ENCODE results near the gene BAZ1B. TPM values are rescaled to one million over a fixed set of nuclear protein-coding genes. Genes with fewer than 3 reads are reported as not detected.

Gene BAZ1B
- total and polyA plus RNA-seq, 2 of the 4 experiments (the other 2 are of a cell fraction) = 20.2 to 45.0 TPM

GRCh38 chr7:73454424-73454823, 67.7 kb downstream of the BAZ1B start:
- Histone ChIP-seq H3K4me1 (ENCODE audit: control insufficient read depth, insufficient read depth, low read length) (peaks cover 9% of the 10 kb centered on the region), H3K4ac (ENCODE audit: low read depth, low read length) (no peak overlapping the region), H4K91ac (ENCODE audit: insufficient read depth, low read depth, low read length) (no peak overlapping the region), H3K9me1 (ENCODE audit: insufficient read depth, low read length) (no peaks in the 10 kb centered on the region), H3K4me2 (ENCODE audit: low read depth, low read length) (peak overlapping the region; percentile 1; the same call in 1 of the 2 replicates), H3K9me3 (ENCODE audit: control insufficient read depth, insufficient read depth, low read length) (no peaks in the 10 kb centered on the region), H2BK15ac (ENCODE audit: low read depth, low read length) (no peak overlapping the region), H2AK9ac (replicated peaks; ENCODE audit: low read depth, low read length, poor library complexity) (no peak overlapping the region), H2BK120ac (ENCODE audit: low read depth, low read length) (peak overlapping the region; percentile 9; the same call in 1 of the 2 replicates), H4K20me1 (ENCODE audit: insufficient read depth, low read length) (peaks cover 9% of the 10 kb centered on the region; the same call in 1 of the 2 replicates), H3K79me1 (ENCODE audit: low read depth in 1 of 2, low read length in 2 of 2) (peaks cover 14 to 34% of the 10 kb centered on the region in 2 experiments), H2BK20ac (ENCODE audit: low read depth, low read length) (no peak overlapping the region), H3K23ac (ENCODE audit: low read depth, low read length) (no peak overlapping the region), H3K36me3 (ENCODE audit: control insufficient read depth, insufficient read depth, low read length) (peaks cover 39% of the 10 kb centered on the region), H3K14ac (replicated peaks; ENCODE audit: low read depth, low read length) (0 out of 2 replicates have a peak overlapping the region, but pooled peaks have one; percentile 12), H2BK5ac (ENCODE audit: low read depth, low read length, poor library complexity, severe bottlenecking) (no peak overlapping the region), H4K5ac (ENCODE audit: low read depth, low read length) (no peak overlapping the region), H2AFZ (replicated peaks; ENCODE audit: low read length, poor library complexity) (no peak overlapping the region), H3K4me3 (ENCODE audit: insufficient read depth, low read depth, low read length) (no peak overlapping the region), H2AK5ac (ENCODE audit: low read depth, low read length) (no peak overlapping the region), H3K9ac (ENCODE audit: low read depth, low read length) (no peak overlapping the region), H3K27ac (ENCODE audit: insufficient read depth, low read length) (peak overlapping the region; percentile 48; the same call in 1 of the 2 replicates), H3K18ac (ENCODE audit: low read depth, low read length) (no peak overlapping the region; the same call in 1 of the 2 replicates), H4K8ac (ENCODE audit: low read depth in 2 of 2, low read length in 2 of 2) (no peak overlapping the region), H3K27me3 (ENCODE audit: control insufficient read depth, insufficient read depth, low read length) (no peaks in the 10 kb centered on the region), H3K56ac (ENCODE audit: extremely low read depth, insufficient read depth, low read length) (no peak overlapping the region)
- ChIA-PET POLR2A (ENCODE audit: unreplicated experiment) (no interaction called here), CTCF (no interaction called here)
- DNase-seq (peak; percentile 38), ATAC-seq (ENCODE audit: low read depth) (peak; percentile 66)
- dilution Hi-C loops (cut with HindIII; ENCODE audit: low sequenced_read_pairs, unreplicated experiment) = no loop called here
- no TSS peak for BruUV-seq (replicated peaks)
- no peak for TF ChIP-seq USF2 (IDR thresholded peaks at IDR 0.05; ENCODE audit: low read depth, low read length)
- TF ChIP-seq SMC3 (IDR thresholded peaks at IDR 0.05; ENCODE audit: low read depth, low read length) = no peak
- TF ChIP-seq RAD21 (IDR thresholded peaks at IDR 0.05; ENCODE audit: low read length) = no peak
- TF ChIP-seq NFE2L2 (IDR thresholded peaks at IDR 0.05; ENCODE audit: low read depth, low read length) = no peak
- no peak for TF ChIP-seq MXI1 (IDR thresholded peaks at IDR 0.05; ENCODE audit: borderline replicate concordance, low read depth, low read length)
- TF ChIP-seq ELK1 (IDR thresholded peaks at IDR 0.05; ENCODE audit: borderline replicate concordance, low read depth, low read length) = no peak
- TF ChIP-seq CTCF (conservative IDR thresholded peaks at IDR 0.05; ENCODE audit: low read depth, low read length) = no peak
- no peak for TF ChIP-seq MAZ (IDR thresholded peaks at IDR 0.05; ENCODE audit: borderline replicate concordance, low read depth, low read length)
- TF ChIP-seq CHD1 (IDR thresholded peaks at IDR 0.05; ENCODE audit: low read depth, low read length) = no peak
- TF ChIP-seq POLR2A (IDR thresholded peaks at IDR 0.05; ENCODE audit: low read depth, low read length) = no peak
- no peak for TF ChIP-seq BHLHE40 (IDR thresholded peaks at IDR 0.05; ENCODE audit: low read depth, low read length)
- TF ChIP-seq FOS (IDR thresholded peaks at IDR 0.05; ENCODE audit: low read depth, low read length) = no peak
- no peak for TF ChIP-seq RFX5 (IDR thresholded peaks at IDR 0.05; ENCODE audit: low read depth, low read length)
- no peak for TF ChIP-seq CEBPB (IDR thresholded peaks at IDR 0.05; ENCODE audit: low read depth, low read length)
- no peak for TF ChIP-seq RCOR1 (IDR thresholded peaks at IDR 0.05; ENCODE audit: insufficient replicate concordance, low read length)
- TF ChIP-seq MAFK (IDR thresholded peaks at IDR 0.05; ENCODE audit: low read depth, low read length) = no peak
- 47% methylated on average over 2 of the region's 3 CpGs; no CpG with 5 or more reads in 1 of the 2 experiments for WGBS, 2 experiments (ENCODE audit: extremely low coverage in 2 of 2, insufficient read length in 1 of 2)
- in situ Hi-C loops (cut with MboI; ENCODE audit: low sequenced_read_pairs) = no loop called here
- intact Hi-C loops (cut with micrococcal nuclease) = no loop called here
